Thymus (tissue), 11 donors: ENCODE measurements around the gene CEP126. TPM values are rescaled to one million over a fixed set of nuclear protein-coding genes. Genes with fewer than 3 reads are reported as not detected.
"Not testable (repeated sequence)": the region's sequence is repeated elsewhere in the genome, so short reads cannot be mapped to it uniquely, and the experiment has no call there.

Experiments
- DNase-seq, 9 donors: peaks; one replicate each; pipeline ENCODE4 v3.0.0-alpha.2; 2013; ENCODE audit warnings: low spot score in 9 of 9, low read depth in 6 of 9, missing footprints in 1 of 9
- H3K27ac ChIP-seq, 2 donors: one replicate each; pipeline ENCODE4 v1.5.1; 2013; ENCODE audit warnings: control low read depth in 1 of 2, low read depth in 1 of 2, low read length in 1 of 2, mild to moderate bottlenecking in 1 of 2, moderate library complexity in 1 of 2
- H3K27me3 ChIP-seq, 2 donors: one replicate each; pipeline ENCODE4 v1.5.1; 2013; ENCODE audit warnings: low read length in 1 of 2; ENCODE audit not compliant: control insufficient read depth in 2 of 2, insufficient read depth in 1 of 2
- H3K36me3 ChIP-seq, 2 donors: one replicate each; pipeline ENCODE4 v1.5.1; 2013; ENCODE audit warnings: low read length in 1 of 2, mild to moderate bottlenecking in 1 of 2, moderate library complexity in 1 of 2; ENCODE audit not compliant: control insufficient read depth in 2 of 2, insufficient read depth in 2 of 2
- H3K4me1 ChIP-seq, 2 donors: one replicate each; pipeline ENCODE4 v1.5.1; 2013; ENCODE audit warnings: low read length in 2 of 2; ENCODE audit not compliant: control insufficient read depth in 2 of 2, insufficient read depth in 2 of 2
- H3K4me3 ChIP-seq, 2 donors: one replicate each; pipeline ENCODE4 v1.5.1; 2013; ENCODE audit warnings: low read length in 2 of 2, control low read depth in 1 of 2, mild to moderate bottlenecking in 1 of 2
- H3K9me3 ChIP-seq, 2 donors: one replicate each; pipeline ENCODE4 v1.5.1; 2013; ENCODE audit warnings: low read length in 1 of 2, mild to moderate bottlenecking in 1 of 2; ENCODE audit not compliant: control insufficient read depth in 2 of 2, insufficient read depth in 1 of 2
- WGBS: extraction: QIAGEN DNeasy Blood & Tissue Kit; methylation state at CpG from one replicate; pipeline ENCODE4 v1.1.7; 2013; 5-methylcytosine and 5-hydroxymethylcytosine counted together
- polyA plus RNA-seq: library from polyadenylated mRNA; stranded (reverse); fragments of 200-250 nt; gene quantifications from one replicate; pipeline ENCODE4 v1.2.3, GENCODE V29; 2013
- total RNA-seq: library from RNA; stranded (reverse); fragments of 120-200 nt; gene quantifications from one replicate; pipeline ENCODE4 v1.2.4, GENCODE V29; 2013
- donor health status: healthy.

CEP126 gene
- total and polyA plus RNA-seq, 2 donors = 0.42 to 6.7 TPM

DNA sequence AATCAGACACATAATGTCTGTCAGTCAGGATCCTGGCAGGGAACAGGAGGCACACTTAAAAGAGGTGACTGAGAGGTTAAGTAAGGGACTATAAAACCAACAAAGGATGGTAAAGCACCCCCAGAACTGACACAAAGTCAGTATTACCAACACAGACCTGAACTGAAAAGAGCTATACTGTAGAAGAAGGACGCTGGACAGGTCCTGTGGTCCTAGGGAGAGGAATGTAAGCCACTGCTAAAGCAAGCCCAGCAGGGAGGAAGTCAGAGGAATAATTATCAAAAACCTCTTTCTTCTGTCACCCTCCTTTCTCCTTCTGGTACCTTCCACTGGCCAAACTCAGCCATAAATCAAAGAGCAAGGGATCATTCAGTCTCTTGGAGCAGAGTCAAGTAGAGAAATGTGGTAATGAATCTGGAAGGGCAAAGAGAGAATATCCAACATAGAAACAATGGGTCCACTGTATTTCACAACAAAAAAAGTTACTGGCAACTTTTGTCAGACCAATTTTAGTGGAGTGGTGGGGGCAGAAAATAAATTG lies 34.9 kb downstream of the CEP126 start:
- Histone ChIP-seq H3K9me3 (no peaks in the 10 kb centered on the region), H3K4me1 (no peaks in the 10 kb centered on the region), H3K27ac (no peak overlapping the region), H3K36me3 (no peaks in the 10 kb centered on the region), H3K4me3 (no peak overlapping the region), H3K27me3 (no peaks in the 10 kb centered on the region)
- no peak for DNase-seq
- WGBS = 78% methylated on average over 1 of the region's 1 CpG

DNA sequence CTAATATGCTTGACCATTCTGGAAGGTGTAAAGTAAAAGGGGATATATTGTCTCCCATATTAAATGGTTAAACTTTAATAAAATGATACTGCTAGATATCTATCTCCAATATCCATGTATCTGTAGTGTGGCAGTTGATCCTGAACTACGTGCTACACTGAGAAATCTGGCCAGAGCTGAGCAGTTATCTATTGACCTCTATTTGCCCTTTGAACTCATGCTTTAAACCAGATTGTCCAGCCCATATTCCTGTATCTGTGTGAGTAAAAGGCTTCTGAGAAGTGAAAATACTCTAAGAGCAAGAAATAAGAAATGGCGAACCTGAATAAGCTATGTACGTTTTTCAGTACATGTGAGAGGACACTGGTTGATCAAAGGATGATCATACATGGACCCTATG lies 40.5 kb downstream of the CEP126 start:
- no peak for DNase-seq
- 98% methylated on average over 3 of the region's 3 CpGs for WGBS
- Histone ChIP-seq H3K4me3 (no peak overlapping the region), H3K9me3 (no peaks in the 10 kb centered on the region), H3K36me3 (no peaks in the 10 kb centered on the region), H3K27ac (no peak overlapping the region), H3K4me1 (no peaks in the 10 kb centered on the region), H3K27me3 (no peaks in the 10 kb centered on the region)

DNA sequence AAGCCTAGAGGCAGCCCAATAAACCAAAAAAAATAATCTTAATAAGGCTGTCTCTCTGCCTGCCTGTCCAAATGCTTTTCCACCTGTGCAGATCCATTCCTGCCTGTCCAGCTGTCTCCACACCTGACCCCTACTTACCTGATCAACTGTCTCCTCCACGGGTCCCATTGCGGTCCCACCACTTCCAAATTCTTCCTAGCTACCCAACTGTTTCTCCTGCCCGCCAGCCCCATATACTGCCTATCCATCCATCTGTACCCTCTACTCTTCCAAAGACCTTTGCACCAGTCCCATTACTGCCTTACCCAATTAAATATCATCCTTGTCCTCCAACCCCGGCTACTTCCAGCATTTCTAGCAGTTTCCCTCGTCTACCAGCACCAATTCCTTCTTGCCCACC lies 40.9 kb downstream of the CEP126 start:
- no peak for DNase-seq
- no peaks in the 10 kb centered on the region for H3K9me3 ChIP-seq
- H3K4me3 ChIP-seq = no peak overlapping the region
- H3K27ac ChIP-seq = no peak overlapping the region
- no peaks in the 10 kb centered on the region for H3K36me3 ChIP-seq
- WGBS = 93% methylated on average over 5 of the region's 5 CpGs
- no peaks in the 10 kb centered on the region for H3K4me1 ChIP-seq
- no peaks in the 10 kb centered on the region for H3K27me3 ChIP-seq

DNA sequence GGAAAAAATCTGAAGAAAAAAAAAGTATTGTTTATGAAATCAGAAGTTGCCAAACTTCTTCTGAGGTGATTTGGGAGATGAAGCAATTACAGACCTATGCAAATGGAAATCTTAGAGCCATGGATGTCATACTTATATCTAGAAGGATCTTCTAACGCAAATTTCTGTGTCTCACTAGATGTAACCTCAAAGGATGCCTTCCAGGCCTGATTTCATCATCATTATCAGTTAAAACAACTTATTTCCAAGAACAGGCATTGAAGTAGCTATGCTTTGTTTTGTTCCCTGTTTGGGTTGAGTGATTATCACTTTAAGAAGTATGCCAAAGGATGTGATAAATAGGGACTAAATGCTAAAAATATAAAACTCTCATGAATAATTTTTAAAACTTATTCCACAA lies 45.4 kb downstream of the CEP126 start:
- no peaks in the 10 kb centered on the region for H3K4me1 ChIP-seq
- H3K9me3 ChIP-seq = no peaks in the 10 kb centered on the region
- 98% methylated on average over 1 of the region's 1 CpG for WGBS
- no peak for DNase-seq
- no peaks in the 10 kb centered on the region for H3K36me3 ChIP-seq
- H3K4me3 ChIP-seq = no peak overlapping the region
- H3K27ac ChIP-seq = no peak overlapping the region
- H3K27me3 ChIP-seq = no peaks in the 10 kb centered on the region

DNA sequence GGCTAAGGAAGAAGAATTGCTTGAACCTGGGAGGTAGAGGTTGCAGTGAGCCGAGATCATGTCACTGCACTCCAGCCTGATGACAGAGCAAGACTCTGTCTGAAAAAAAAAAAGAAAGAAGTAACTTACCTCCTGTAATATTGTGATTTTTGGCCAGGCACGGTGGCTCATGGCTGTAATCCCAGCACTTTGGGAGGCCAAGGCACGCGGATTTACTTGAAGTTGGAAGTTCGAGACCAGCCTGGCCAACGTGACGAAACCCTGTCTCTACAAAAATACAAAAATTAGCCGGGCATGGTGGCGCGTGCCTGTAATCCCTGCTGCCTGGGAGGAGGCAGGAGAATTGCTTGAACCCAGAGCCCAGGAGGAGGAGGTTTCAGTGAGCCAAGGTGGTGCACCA lies 49.4 kb downstream of the CEP126 start:
- H3K27me3 ChIP-seq, H3K9me3 ChIP-seq, H3K4me1 ChIP-seq, DNase-seq, H3K27ac ChIP-seq, H3K4me3 ChIP-seq, H3K36me3 ChIP-seq: not testable (repeated sequence)
- WGBS = 98% methylated on average over 10 of the region's 10 CpGs

DNA sequence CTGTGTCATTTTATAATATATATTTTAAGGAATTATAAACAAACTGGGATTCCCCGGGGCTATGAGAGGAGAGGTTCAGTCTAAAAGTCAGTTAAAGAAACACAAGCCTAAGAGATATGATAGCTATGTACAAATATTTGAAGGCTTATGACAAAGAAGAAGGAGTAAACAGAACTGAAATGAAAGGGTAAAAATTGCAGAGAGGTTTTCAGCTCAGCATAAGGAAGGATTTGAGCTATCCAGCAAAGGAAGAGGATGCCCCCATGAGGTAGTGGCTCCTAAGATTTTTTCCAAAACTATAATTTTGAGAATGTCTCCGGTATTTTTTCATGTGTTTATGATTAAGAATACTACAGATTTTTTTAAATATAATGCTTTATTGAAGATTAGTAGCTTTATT lies 59.4 kb downstream of the CEP126 start:
- 91% methylated on average over 2 of the region's 2 CpGs for WGBS
- Histone ChIP-seq H3K9me3 (no peaks in the 10 kb centered on the region), H3K4me3 (no peak overlapping the region), H3K27ac (no peak overlapping the region), H3K36me3 (no peaks in the 10 kb centered on the region), H3K4me1 (no peaks in the 10 kb centered on the region), H3K27me3 (no peaks in the 10 kb centered on the region)
- no peak for DNase-seq

DNA sequence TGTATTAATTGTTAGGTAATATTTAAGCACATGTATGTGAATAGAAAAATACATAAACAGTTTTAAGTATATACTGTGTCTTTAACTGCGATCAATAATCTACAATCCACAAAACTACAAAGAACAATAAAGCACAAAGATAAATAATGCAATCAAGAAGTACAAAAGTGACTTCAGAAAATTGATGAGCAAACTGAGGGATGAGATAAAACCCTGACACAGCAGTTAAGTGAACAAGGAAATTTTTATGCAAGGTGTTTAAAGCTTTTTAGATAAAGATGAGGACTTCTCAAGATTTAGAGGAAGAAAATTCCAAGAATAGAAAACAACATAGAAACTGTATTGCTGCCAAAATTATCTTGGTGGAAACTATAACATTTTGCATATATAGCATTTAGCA lies 60.0 kb downstream of the CEP126 start:
- Histone ChIP-seq H3K27ac (no peak overlapping the region), H3K4me1 (no peaks in the 10 kb centered on the region), H3K27me3 (no peaks in the 10 kb centered on the region), H3K36me3 (no peaks in the 10 kb centered on the region), H3K4me3 (no peak overlapping the region), H3K9me3 (no peaks in the 10 kb centered on the region)
- no peak for DNase-seq
- WGBS = 96% methylated on average over 1 of the region's 1 CpG

DNA sequence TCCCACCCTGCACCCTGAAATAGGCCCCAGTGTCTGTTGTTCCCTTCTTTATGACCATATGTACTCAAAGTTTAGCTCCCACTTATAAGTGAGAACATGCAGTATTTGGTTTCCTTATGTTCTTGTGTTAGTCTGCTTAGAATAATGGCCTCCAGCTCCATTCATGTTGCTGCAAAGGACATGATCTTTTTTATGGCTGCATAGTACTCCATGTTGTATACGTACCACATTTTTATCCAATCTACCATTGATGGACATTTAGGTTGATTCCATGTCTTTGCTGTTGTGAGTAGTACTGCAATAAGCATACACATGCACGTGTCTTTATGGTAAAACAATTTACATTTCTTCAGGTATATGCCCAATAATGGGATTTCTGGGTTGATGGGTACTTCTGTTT lies 60.9 kb downstream of the CEP126 start:
- WGBS = 96% methylated on average over 2 of the region's 2 CpGs
- no peak for DNase-seq

DNA sequence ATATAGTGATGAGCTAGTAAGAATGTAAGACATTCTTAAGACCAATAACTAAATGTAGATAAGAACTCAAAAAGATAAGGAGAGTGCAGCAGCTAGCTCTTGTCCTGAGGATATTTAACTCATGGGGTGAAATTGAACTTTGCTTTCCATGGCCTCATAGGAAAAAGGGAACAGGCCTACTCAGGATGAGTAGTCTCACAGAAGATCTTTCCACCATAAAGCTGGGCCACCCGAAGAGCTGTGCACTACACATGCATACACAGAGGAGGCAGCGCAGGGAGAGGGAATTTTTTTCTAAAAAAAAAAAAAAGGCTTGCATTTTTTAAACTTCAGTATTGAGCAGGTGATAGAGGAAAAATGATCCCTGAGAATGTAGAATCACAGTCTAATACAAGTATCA lies 72.6 kb downstream of the CEP126 start:
- no peak for DNase-seq
- no peaks in the 10 kb centered on the region for H3K9me3 ChIP-seq
- WGBS = 96% methylated on average over 2 of the region's 2 CpGs

More for the DNA sequence above, 60.9 kb downstream of the CEP126 start:
- Histone ChIP-seq H3K4me3 (no peak overlapping the region), H3K4me1 (no peaks in the 10 kb centered on the region), H3K36me3 (no peaks in the 10 kb centered on the region), H3K9me3 (no peaks in the 10 kb centered on the region), H3K27ac (no peak overlapping the region), H3K27me3 (no peaks in the 10 kb centered on the region)

DNA sequence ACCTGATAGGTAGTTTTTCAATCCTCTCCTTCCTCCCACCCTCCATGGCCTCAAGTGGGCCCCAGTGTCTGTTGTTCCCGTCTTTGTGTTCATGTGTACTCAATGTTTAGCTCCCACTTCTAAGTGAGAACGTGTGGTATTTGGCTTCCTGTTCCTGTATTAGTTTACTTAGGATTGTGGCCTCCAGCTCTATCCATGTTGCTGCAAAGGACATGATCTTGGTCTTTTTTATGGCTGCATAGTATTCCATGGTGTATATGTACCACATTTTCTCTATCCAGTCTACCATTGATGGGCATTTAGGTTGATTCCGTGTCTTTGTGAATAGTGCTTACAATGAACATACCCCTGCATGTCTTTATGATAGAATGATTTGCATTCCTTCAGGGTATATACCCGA lies 78.4 kb downstream of the CEP126 start:
- Histone ChIP-seq H3K36me3 (no peaks in the 10 kb centered on the region), H3K9me3 (no peaks in the 10 kb centered on the region), H3K4me1 (no peaks in the 10 kb centered on the region), H3K27me3 (no peaks in the 10 kb centered on the region), H3K27ac (no peak overlapping the region), H3K4me3 (no peak overlapping the region)
- WGBS = 96% methylated on average over 4 of the region's 4 CpGs
- DNase-seq = no peak

More for the DNA sequence above, 72.6 kb downstream of the CEP126 start:
- no peak overlapping the region for H3K4me3 ChIP-seq
- H3K27me3 ChIP-seq = no peaks in the 10 kb centered on the region
- H3K4me1 ChIP-seq = no peaks in the 10 kb centered on the region
- no peaks in the 10 kb centered on the region for H3K36me3 ChIP-seq
- H3K27ac ChIP-seq = no peak overlapping the region
